GM21360 (cell line): ENCODE data around the gene NXF3.
"Not testable (repeated sequence)": the region's sequence is repeated elsewhere in the genome, so short reads cannot be mapped to it uniquely, and the experiment has no call there.

Experiments
- ATAC-seq: cut with Tn5 transposase; IDR thresholded peaks from one replicate; pipeline ENCODE4 v1.9.1; 2021; ENCODE audit warnings: mild to moderate bottlenecking, moderate library complexity; ENCODE audit not compliant: unreplicated experiment

NXF3 gene

GRCh38 chrX:103092942-103093341 is at the start of gene NXF3:
NXF3 (minus strand) TSS chrX:103093143; CDS start chrX:103093023, 120 bp downstream.
- ATAC-seq, result no peak

- ATAC-seq, result not testable (repeated sequence)
Measured at GRCh38 chrX:103136528-103136927, 43.6 kb upstream of the NXF3 start.

GRCh38 chrX:103124284-103124683 is 31.3 kb upstream of the NXF3 start:
- no peak for ATAC-seq

GRCh38 chrX:103120748-103121147 is 27.8 kb upstream of the NXF3 start:
- no peak for ATAC-seq

GRCh38 chrX:103116970-103117369 is 24.0 kb upstream of the NXF3 start:
- ATAC-seq, result not testable (repeated sequence)

DNA sequence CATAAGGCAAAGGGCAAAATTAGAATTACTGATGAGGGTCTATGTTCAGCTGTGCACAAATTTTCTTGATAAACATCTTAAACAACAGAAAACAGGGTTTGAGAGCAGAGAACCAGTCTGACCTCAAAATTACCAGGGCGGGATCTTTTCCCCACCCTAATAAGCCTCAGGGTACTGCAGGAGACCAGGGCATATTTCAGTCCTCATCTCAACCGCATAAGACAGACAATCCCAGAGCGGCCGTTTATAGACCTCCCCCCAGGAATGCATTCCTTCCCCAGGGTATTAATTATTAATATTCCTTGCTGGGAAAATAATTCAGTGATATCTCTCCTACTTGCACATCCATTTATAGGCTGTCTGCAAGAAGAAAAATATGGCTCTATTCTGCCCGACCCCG is 16.6 kb upstream of the NXF3 start:
- ATAC-seq, result not testable (repeated sequence)

DNA sequence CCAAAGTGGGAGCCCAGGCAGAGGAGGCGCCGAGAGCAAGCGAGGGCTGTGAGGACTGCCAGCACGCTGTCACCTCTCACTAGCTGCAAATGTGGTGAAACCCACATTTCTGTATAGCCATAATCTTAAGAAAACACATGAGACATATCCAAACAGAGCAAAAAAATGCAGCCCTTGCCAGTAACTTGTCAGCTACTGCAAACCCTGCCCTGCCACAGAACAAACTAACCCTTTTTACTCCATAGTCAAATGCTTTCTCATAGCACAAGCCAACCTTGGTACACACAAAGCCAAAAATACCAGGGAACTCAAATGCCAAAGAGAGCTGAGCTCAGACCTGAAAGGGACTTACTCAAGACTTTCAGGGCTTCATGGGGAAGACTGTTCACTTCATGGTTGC is 14.9 kb upstream of the NXF3 start:
- no peak for ATAC-seq

- not testable (repeated sequence) for ATAC-seq
Measured at GRCh38 chrX:103107227-103107737, 14.3 kb upstream of the NXF3 start.

DNA sequence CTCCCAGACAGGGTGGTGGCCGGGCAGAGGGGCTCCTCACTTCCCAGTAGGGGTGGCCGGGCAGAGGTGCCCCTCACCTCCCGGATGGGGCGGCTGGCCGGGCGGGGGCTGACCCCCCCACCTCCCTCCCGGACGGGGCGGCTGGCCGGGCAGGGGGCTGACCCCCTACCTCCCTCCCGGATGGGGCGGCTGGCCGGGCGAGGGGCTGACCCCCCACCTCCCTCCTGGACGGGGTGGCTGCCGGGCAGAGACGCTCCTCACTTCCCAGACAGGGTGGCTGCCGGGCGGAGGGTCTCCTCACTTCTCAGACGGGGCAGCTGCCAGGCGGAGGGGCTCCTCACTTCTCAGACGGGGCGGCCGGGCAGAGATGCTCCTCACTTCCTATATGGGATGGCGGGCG is 11.4 kb upstream of the NXF3 start:
- ATAC-seq, result not testable (repeated sequence)

- ATAC-seq, result not testable (repeated sequence)
Measured at GRCh38 chrX:103103866-103104265, 10.9 kb upstream of the NXF3 start.

DNA sequence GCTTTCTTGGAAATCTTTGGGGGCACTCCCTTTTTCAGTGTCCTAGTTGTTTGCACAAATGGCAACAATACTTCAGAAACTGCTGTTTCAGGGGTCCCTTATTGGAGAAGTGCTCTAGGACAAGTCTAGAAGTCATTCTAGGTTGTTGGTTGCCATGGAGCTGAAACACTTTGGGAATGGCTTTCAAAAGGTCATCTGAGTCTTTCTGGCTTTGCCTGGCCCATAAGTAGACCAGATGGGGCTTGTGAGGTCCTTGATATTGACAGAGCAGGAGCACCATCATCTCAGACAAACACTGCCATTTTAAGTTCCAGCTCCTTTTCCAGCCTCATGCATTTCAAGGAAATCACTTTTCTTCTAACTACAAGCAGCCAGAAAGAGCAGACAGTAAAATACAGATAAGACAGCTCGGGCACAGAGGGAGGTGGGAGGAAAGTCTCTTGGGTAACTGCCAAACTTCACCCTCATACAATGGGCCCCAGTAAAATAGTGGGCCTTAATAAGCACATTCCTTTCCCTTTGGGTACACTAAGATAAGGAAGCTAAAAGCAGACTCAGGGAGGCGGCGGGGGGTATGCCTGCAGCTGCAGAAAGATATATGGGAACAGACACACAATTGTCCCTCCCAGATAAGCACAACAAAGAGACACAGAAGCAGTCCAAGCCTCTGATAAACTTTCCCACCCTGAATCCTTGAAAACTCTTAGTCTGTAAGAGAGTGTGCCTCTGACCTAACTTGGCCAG is 8.5 kb upstream of the NXF3 start:
- ATAC-seq, result no peak

DNA sequence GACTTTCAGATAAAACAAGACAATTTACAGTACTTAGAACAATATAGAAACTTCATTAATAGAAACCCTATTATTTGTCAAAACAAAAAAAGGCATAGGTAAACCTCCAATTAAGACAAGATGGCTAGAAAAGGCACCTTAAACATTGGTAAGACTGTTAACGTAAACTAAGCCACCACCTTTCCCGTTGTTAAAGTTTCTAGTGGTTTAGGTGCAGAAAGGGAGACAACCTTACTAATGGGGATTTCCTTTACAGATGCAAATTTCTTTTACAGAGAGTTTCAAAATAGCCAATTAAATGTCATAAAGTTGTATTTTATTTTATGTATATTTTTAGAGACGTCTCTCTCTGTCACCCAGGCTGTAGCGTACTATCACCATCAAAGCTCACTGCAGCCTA is 7.5 kb upstream of the NXF3 start:
- no peak for ATAC-seq

- ATAC-seq, result no peak
Measured at GRCh38 chrX:103099691-103100090, 6.7 kb upstream of the NXF3 start.

GRCh38 chrX:103098488-103098887 is 5.5 kb upstream of the NXF3 start:
- no peak for ATAC-seq

DNA sequence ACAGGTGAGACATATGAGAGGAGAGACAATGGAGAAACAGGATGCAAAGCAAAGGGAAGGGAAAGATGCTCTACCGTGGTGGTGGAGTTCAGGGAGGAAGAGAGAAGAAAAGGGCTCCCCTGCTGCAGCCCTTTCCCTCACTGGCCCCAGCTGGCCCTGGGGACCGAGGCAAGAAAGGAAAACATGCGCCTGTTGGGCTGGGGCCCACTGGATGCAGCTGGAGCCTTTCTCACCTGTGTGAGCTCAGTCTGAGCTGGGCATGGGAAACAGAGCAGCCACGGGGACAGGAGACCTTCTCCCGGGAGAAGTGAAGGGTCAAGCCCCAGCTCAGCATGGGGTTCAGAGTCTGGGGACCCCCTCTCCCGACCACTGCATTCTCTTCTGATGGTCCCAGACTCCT is 11.9 kb downstream of the NXF3 start:
- ATAC-seq, result no peak

GRCh38 chrX:103073467-103073866 is 19.5 kb downstream of the NXF3 start:
- no peak for ATAC-seq

GRCh38 chrX:103066606-103067005 is 26.3 kb downstream of the NXF3 start:
- ATAC-seq, result no peak

DNA sequence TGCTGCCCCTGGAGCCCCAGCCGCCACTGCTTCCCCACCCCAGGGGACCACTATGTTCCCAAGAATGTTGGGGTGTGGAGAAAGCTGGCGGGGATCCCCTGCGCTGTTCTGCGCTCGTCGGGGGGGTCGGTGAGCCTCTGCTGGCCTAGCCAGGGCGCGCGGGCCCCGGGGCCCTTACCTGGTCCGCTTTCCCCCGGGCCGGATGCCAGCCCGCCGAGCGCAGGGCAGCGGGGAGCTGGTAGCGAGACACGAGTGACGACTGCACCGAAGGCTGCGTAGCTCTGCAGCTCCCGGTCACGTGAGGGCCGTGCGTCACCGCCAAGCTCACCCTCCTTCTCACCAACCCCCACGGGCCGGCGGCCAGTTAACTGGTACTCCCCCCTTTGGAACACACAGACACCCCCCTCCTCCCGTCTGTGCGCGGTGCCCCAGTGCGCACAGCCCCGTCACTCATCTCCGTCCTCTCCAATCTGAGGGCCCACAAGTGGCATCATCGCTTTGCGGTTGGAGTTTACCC is 29.0 kb downstream of the NXF3 start, which contains the start of gene BEX1:
BEX1 (minus strand) TSS at position 254 of the 517 bp plus-strand sequence. CDS start 897 bp downstream, outside the sequence.
- no peak for ATAC-seq

GRCh38 chrX:103063191-103063845 is 29.6 kb downstream of the NXF3 start:
- ATAC-seq, result no peak

DNA sequence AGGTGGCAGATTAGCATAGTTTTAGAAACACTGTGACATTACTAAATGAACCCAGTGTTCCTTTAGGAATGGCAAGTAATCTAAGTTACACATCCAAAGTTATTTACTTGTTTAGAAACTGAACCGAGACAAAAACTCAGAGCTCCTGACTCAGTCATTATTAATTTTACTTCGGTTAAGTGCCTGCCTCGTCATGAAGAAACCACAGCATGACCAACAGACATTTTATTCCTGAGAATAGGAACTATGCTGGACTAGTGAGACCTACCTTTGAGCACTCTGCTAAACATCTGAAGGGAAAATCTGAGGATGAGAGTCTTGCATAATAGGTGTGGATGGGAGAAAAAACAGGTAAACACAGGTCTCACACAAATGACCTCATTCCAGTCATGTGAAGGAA is 31.5 kb downstream of the NXF3 start:
- ATAC-seq, result no peak

DNA sequence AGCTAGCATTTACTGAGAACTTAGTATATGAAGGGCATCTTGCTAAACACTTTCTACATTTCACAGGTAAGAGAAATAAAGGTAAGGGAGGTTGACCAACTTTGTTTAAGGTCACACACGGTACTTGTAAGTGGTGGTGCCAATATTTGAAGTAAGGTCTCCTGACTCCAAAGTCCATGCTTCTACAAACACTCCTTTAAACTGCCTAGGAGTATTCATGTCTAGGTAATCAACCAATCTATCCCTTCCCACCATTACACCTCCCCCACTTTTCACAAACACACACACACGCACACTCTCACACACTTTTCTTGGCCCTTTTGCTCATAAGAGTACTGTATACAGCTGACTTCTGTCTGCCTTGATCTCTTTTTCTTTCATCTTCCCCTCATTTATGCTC is 36.0 kb downstream of the NXF3 start:
- ATAC-seq, result no peak

DNA sequence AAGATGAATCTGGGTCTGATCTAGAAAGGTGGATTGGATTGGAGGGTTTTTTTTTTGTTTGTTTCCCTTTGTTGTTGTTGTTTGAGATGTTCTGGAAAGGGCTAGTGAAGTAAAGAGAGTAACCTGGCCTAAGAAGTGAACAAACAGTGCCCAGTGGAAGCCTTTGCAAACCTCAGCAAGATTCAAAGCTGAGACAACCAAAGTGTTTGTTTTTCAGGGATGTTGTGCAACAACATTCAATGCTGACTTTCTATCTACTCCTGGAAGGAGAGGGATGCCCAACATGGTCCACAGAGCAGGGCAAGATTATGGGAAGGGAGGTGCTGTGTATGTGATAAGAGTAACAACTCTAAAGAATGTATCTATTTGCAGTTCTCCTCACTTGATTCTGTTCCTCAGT is 40.3 kb downstream of the NXF3 start:
- no peak for ATAC-seq
